ENCODE data around the gene UBA6. TPM values are rescaled to one million over a fixed set of nuclear protein-coding genes. Genes with fewer than 3 reads are reported as not detected.

UBA6 gene
- total RNA-seq, 1 experiment from 2014 or later = 72.2 TPM

- no peak overlapping the region for H3T11ph ChIP-seq (ENCODE audit: low read length)
- H3K27me3 ChIP-seq (ENCODE audit: insufficient read depth, low read length) = no peaks in the 10 kb centered on the region
- H3K36me3 Mint-ChIP-seq (ENCODE audit: insufficient read depth in 1 of 3, low read depth in 3 of 3) = peaks cover 69 to 86% (median 82%) of the 10 kb centered on the region in 3 experiments
- no peak overlapping the region for H3K23ac ChIP-seq (ENCODE audit: insufficient read length, low read depth, low read length)
- H3K4me1 ChIP-seq (ENCODE audit: insufficient read depth, low read length) = no peaks in the 10 kb centered on the region
- no peak overlapping the region for H3K4me3 Mint-ChIP-seq
- no peak overlapping the region for H2AK5ac ChIP-seq (ENCODE audit: insufficient read length, low read length)
- no peak overlapping the region for H2BK12ac ChIP-seq (ENCODE audit: insufficient read length, low read depth, low read length)
- H3K9me3 ChIP-seq (ENCODE audit: control insufficient read depth, low read depth, low read length) = peaks cover 14% of the 10 kb centered on the region
- no peak overlapping the region for H3K18ac ChIP-seq (ENCODE audit: insufficient read length, low read depth, low read length)
- H4K91ac ChIP-seq (ENCODE audit: insufficient read length, low read depth, low read length) = no peak overlapping the region
- H2BK20ac ChIP-seq (ENCODE audit: low read depth, low read length, poor library complexity, severe bottlenecking) = no peak overlapping the region
- H3K14ac ChIP-seq (ENCODE audit: insufficient read depth, low read length) = no peak overlapping the region
- no peaks in the 10 kb centered on the region for H3K23me2 ChIP-seq (ENCODE audit: insufficient read length, low read depth, low read length, poor library complexity, severe bottlenecking)
- no peak overlapping the region for H3K9ac ChIP-seq (ENCODE audit: extremely low read depth, insufficient read length, low read length)
- H3K27ac ChIP-seq (ENCODE audit: insufficient read length, low read depth, low read length) = no peak overlapping the region
- DNase-seq = no peak
- H4K8ac ChIP-seq (replicated peaks; ENCODE audit: insufficient read length, low read depth, low read length) = no peak overlapping the region
- no peak overlapping the region for H3K4me2 ChIP-seq (ENCODE audit: insufficient read depth, insufficient read length, low read length)
- no peaks in the 10 kb centered on the region for H3K79me1 ChIP-seq (ENCODE audit: insufficient read depth, low read depth, low read length, poor library complexity, severe bottlenecking)
- H3K4me1 Mint-ChIP-seq = no peaks in the 10 kb centered on the region
- no peak overlapping the region for H3K4ac ChIP-seq (ENCODE audit: low read depth, low read length)
- no peak overlapping the region for H4K5ac ChIP-seq (ENCODE audit: insufficient read length, low read depth, low read length)
- H3K56ac ChIP-seq (ENCODE audit: insufficient read length, low read depth, low read length) = no peak overlapping the region
- no peaks in the 10 kb centered on the region for H3K27me3 Mint-ChIP-seq (ENCODE audit: low read depth)
- WGBS (ENCODE audit: extremely low coverage, insufficient read length, low lambda C conversion rate) = no CpG with 5 or more reads among the region's 4 CpGs
- no peak overlapping the region for H3K27ac Mint-ChIP-seq
- H2BK5ac ChIP-seq (ENCODE audit: insufficient read length, low read length) = no peak overlapping the region
- no peak overlapping the region for H2BK15ac ChIP-seq (ENCODE audit: low read depth, low read length)
- H2BK120ac ChIP-seq (ENCODE audit: low read depth, low read length, poor library complexity, severe bottlenecking) = no peak overlapping the region
- H3K9me3 Mint-ChIP-seq = peaks cover 20 to 21% of the 10 kb centered on the region in 2 experiments
- no peaks in the 10 kb centered on the region for H4K20me1 ChIP-seq (ENCODE audit: control insufficient read depth, insufficient read depth, insufficient read length)
- TF ChIP-seq CTCF (conservative IDR thresholded peaks at IDR 0.05) = no peak
- H2AFZ ChIP-seq (ENCODE audit: low read length) = no peak overlapping the region
- H3K79me2 ChIP-seq (ENCODE audit: insufficient read depth, low read length) = no peaks in the 10 kb centered on the region
Observed at GRCh38 chr4:67660418-67660817, 40.5 kb downstream of the UBA6 start.

Data from H9 (cell line).